ENCODE data around the gene CSF1R.

- no peak for TF ChIP-seq CTCF (conservative IDR thresholded peaks at IDR 0.05 in 1 of 2, IDR thresholded peaks at IDR 0.05 in 1 of 2; ENCODE audit: extremely low read depth in 1 of 2, insufficient read depth in 1 of 2, low read depth in 1 of 2, low read length in 2 of 2)
- TF ChIP-seq EZH2 (IDR thresholded peaks at IDR 0.05; ENCODE audit: borderline replicate concordance, low read length), result no peak
Measured at GRCh38 chr5:150120617-150121447, 34.5 kb upstream of the CSF1R start.
